Activated T-cell treated with anti-CD3 and anti-CD28 coated beads, Interleukin-2, amount 50 U/mL, for 72 hours (primary cell): ENCODE data around the gene SETDB2. TPM values are rescaled to one million over a fixed set of nuclear protein-coding genes. Genes with fewer than 3 reads are reported as not detected.

ENCODE experiments used
- ATAC-seq, 2 donors: fragments of 150-1000 bp; cut with Tn5 transposase; replicated peaks in 1 of 2; 2 replicates each; pipeline ENCODE4 v1.10.0; 2021; ENCODE audit warnings: moderate library complexity in 2 of 2, mild to moderate bottlenecking in 1 of 2
- DNase-seq, 2 donors: peaks; one replicate each; pipeline ENCODE4 v3.0.0; 2021 to 2022; ENCODE audit warnings: mixed read lengths in 1 of 2
- H3K27ac Mint-ChIP-seq: one replicate; pipeline ENCODE4 v1.8.0; 2022; ENCODE audit warnings: mild to moderate bottlenecking, moderate library complexity, mixed read lengths
- H3K27me3 Mint-ChIP-seq: one replicate; pipeline ENCODE4 v1.8.0; 2022; ENCODE audit warnings: low read depth, mixed read lengths
- H3K36me3 Mint-ChIP-seq, 2 donors: one replicate each; pipeline ENCODE4 v1.8.0; 2022; ENCODE audit warnings: mixed read lengths in 2 of 2, mild to moderate bottlenecking in 1 of 2; ENCODE audit not compliant: insufficient read depth in 2 of 2
- H3K4me1 Mint-ChIP-seq: one replicate; pipeline ENCODE4 v1.8.0; 2022; ENCODE audit warnings: low read depth, mixed read lengths
- H3K4me3 Mint-ChIP-seq, 2 donors: one replicate each; pipeline ENCODE4 v1.8.0; 2022; ENCODE audit warnings: mild to moderate bottlenecking in 2 of 2, mixed read lengths in 2 of 2, moderate library complexity in 2 of 2
- H3K9me3 Mint-ChIP-seq, 2 donors: one replicate each; pipeline ENCODE4 v1.8.0; 2022; ENCODE audit warnings: mixed read lengths in 2 of 2
- total RNA-seq, 2 donors: library from RNA; stranded (reverse); gene quantifications; one replicate each; pipeline ENCODE4 v1.2.3, GENCODE V29; 2022

Gene SETDB2
- total RNA-seq, 2 donors from 2014 or later: 20.5 to 21.3 TPM

DNA sequence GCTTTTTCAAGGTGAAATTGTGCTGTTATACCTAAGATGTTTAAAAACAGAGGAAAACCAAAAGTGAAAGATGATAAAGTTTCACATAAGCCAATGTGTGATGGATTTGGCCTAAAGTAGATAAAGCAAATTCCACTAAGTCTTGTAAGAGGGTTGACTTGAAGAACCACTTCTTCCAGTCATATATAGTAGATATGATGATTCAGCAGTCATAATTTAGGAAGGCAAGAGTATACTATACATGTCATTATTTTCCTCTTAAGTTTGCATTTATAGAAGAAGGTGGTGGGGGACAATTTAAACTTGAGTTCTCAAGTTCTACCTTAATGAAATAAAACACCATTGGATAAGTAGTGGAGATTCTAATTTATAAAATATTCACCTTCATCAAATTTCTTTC lies 88.9 kb downstream of the SETDB2 start:
- DNase-seq (no peak), ATAC-seq (peak in 1 of 2 donors; percentile 42)
- H3K4me3 Mint-ChIP-seq: no peak overlapping the region
- H3K27me3 Mint-ChIP-seq: no peaks in the 10 kb centered on the region
- no peaks in the 10 kb centered on the region for H3K9me3 Mint-ChIP-seq
- H3K36me3 Mint-ChIP-seq: peaks cover 4% of the 10 kb centered on the region in 2 donors
- peak overlapping the region; percentile 82 for H3K27ac Mint-ChIP-seq
- H3K4me1 Mint-ChIP-seq: peaks cover 4% of the 10 kb centered on the region

DNA sequence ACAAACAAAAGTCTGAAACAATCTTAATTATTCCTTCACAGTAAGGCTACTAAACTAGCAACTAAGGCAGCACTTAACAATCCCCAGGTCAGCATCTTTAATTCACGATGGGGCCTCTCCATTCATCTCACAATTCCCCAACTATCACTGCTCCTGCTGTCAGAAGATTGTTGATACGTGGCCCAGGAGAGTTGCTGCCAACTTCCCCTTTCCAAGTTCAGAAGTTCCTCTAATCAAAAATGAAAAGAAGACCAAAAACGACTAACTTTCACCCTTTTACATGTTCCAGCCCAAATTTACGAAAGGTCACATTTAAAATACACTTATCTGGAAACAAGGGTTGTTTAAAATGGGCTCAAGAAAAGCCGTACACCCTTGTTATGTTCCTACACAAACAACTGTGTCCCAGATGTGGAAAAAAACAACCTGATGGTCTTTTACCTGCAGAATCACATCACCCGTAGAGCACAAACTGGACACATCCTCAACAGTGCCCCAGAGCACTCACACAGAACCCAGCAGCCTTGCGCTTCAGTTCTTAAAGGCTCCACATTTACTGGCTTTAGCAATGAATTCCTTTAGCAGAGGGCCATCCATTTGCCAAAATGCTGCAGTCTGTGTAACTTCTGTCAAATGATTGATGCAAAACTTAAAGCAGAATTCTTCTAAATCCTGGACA lies 89.7 kb downstream of the SETDB2 start:
- H3K4me1 Mint-ChIP-seq: peaks cover 4% of the 10 kb centered on the region
- H3K27me3 Mint-ChIP-seq: no peaks in the 10 kb centered on the region
- no peak for DNase-seq
- peaks cover 4% of the 10 kb centered on the region in 2 donors for H3K36me3 Mint-ChIP-seq
- no peaks in the 10 kb centered on the region for H3K9me3 Mint-ChIP-seq
- H3K4me3 Mint-ChIP-seq: no peak overlapping the region
- no peak overlapping the region for H3K27ac Mint-ChIP-seq
- no peak for ATAC-seq

DNA sequence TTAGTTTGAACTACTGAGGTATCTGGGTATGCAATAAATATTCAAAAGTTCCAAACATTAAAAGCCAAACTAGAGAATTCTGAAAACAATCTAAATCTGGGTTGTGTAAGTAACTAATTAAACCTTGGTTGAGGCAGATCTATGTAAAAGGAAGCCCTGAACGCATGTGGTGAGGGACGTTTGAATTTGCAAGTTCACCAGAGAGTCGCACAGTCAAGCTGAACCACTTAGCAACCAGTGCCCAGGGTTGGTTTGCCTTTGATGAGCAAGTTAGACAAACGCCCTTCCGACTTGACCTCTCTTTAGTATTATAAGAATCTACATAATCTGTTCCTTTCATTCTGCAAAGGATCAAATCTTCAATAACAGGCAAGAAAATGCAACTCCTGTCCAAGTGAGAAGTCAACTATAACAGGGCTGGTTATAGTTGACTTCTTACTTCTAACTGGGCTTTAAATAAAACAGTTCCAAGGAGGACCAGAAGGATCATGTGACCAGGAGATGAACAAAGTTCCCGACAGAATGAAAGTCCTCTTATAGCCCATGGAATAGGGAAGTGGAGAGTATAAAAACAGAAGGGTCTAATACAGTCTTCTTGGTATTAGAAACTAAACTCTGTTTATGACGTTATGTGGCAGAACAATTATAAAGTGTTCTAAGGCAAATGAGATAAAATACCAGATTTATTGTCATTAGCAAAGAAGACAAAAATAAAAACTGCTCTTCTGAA lies 92.2 kb downstream of the SETDB2 start:
- Mint-ChIP-seq H3K4me3 (no peak overlapping the region), H3K36me3 (peaks cover 2 to 11% of the 10 kb centered on the region in 2 donors)
- no peak for ATAC-seq

DNA sequence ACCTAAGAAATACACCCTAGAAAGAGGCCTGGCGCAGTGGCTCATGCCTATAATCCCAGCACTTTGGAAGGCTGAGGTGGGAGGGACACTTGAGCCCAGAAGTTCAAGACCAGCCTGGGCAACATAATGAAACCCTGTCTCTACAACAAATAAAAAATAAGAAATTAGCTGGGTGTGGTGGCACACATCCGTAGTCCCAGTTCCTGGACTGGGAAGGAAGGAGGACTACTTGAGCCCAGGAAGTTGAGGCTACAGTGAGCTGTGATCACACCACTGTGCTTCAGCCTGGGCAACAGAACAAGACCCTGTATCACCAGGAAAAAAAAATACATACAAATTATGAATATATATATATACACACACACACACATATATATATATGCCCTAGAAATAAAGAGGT lies 94.3 kb downstream of the SETDB2 start:
- no peak for DNase-seq
- H3K4me1 Mint-ChIP-seq: peaks cover 19% of the 10 kb centered on the region
- ATAC-seq: no peak
- H3K27me3 Mint-ChIP-seq: no peaks in the 10 kb centered on the region
- no peak overlapping the region for H3K27ac Mint-ChIP-seq
- H3K36me3 Mint-ChIP-seq: peaks cover 2 to 14% of the 10 kb centered on the region in 2 donors
- H3K4me3 Mint-ChIP-seq: no peak overlapping the region
- H3K9me3 Mint-ChIP-seq: no peaks in the 10 kb centered on the region

More for the DNA sequence above, 92.2 kb downstream of the SETDB2 start:
- no peaks in the 10 kb centered on the region for H3K9me3 Mint-ChIP-seq
- peaks cover 19% of the 10 kb centered on the region for H3K4me1 Mint-ChIP-seq
- no peaks in the 10 kb centered on the region for H3K27me3 Mint-ChIP-seq
- H3K27ac Mint-ChIP-seq: no peak overlapping the region
- no peak for DNase-seq

DNA sequence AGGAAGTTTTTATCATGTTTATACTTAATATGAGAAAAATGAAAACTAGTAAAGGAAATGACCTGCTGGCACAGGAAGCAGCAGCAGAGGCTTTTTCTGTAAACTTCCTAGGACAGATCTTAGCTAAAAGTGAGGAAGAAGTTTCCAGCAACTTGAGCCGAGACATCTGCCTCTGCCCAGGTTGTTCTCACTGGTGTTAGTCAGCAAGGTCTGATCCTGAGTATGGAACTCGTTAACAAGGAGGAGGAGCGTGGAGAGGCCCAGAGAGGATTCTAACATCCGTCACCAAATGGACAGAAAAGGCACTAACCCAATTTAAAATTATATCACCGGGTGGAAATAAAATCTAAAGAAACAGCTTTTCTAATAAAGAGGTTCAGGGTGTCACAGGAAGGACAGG lies 95.2 kb downstream of the SETDB2 start:
- no peaks in the 10 kb centered on the region for H3K27me3 Mint-ChIP-seq
- peak overlapping the region; percentile 78 for H3K27ac Mint-ChIP-seq
- peak overlapping the region in 1 of 2 donors; percentile 24 for H3K4me3 Mint-ChIP-seq
- DNase-seq (no peak), ATAC-seq (no peak)
- no peaks in the 10 kb centered on the region for H3K9me3 Mint-ChIP-seq
- H3K4me1 Mint-ChIP-seq: peaks cover 19% of the 10 kb centered on the region
- H3K36me3 Mint-ChIP-seq: peaks cover 2 to 12% of the 10 kb centered on the region in 2 donors

DNA sequence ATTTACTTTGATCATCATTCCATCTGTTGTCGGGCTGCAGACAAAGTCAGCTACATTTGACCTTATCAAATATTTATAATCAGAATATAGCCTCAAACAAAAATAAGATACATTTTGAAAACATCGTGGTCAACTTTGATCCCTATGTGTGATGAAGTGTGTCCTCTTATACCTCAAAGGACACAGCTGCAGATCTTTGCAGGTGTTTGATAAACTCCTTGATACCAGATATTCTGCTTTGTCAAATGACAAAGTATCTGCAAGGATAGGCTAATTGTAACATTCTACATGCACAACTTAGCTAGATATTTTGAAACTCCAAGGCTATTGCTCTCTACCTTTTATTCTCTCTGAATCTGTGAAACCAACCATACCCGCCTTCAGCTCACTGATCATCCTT lies 95.7 kb downstream of the SETDB2 start:
- DNase-seq: no peak
- H3K4me1 Mint-ChIP-seq: peaks cover 19% of the 10 kb centered on the region
- ATAC-seq: no peak
- no peaks in the 10 kb centered on the region for H3K9me3 Mint-ChIP-seq
- peak overlapping the region; percentile 88 for H3K27ac Mint-ChIP-seq
- peaks cover 2 to 12% of the 10 kb centered on the region in 2 donors for H3K36me3 Mint-ChIP-seq
- H3K4me3 Mint-ChIP-seq: no peak overlapping the region
- no peaks in the 10 kb centered on the region for H3K27me3 Mint-ChIP-seq

DNA sequence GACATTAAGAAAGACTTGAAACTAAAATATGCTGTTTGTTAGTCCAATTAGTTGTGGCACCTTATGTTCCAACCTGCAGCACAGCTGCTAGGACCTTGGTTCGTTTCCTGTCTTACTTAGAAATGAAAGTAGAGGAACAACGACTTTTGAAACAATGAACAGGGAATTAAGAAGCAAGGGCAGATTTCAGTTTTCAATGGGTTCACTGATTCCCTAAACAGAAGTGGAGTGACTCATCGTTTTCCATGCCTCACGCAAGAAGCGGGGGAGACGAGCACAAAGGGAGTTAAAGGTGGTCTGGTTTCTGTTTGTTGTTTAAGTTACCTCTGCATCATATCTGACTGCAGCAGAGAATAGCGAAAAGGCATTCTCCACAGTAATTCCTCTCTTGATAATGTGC lies 96.5 kb downstream of the SETDB2 start:
- no peak for DNase-seq
- Mint-ChIP-seq H3K27me3 (no peaks in the 10 kb centered on the region), H3K27ac (peak overlapping the region; percentile 88), H3K36me3 (peaks cover 2 to 12% of the 10 kb centered on the region in 2 donors), H3K4me1 (peaks cover 19% of the 10 kb centered on the region), H3K9me3 (no peaks in the 10 kb centered on the region), H3K4me3 (peak overlapping the region; percentile 60 to 79)
- ATAC-seq: no peak

DNA sequence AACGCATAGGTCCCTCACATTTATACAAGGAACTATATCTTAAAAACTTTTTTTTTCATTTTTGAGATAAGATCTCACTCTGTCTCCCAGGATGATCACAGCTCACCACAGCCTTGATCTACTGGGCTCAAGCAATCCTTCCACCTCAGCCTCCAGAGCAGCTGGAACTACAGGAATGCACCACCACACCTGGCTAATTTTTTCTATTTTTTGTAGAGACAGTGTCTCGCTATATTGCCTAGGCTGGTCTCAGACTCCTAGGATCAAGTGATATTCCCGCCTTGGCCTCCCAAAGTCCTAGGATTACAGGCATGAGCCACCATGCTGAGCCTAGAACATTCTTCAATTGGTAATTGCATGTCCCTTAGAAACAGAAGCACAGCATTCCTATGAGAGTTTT lies 99.6 kb downstream of the SETDB2 start:
- no peak overlapping the region for H3K4me3 Mint-ChIP-seq
- ATAC-seq: no peak
- DNase-seq: no peak
- no peaks in the 10 kb centered on the region for H3K27me3 Mint-ChIP-seq
- no peaks in the 10 kb centered on the region for H3K9me3 Mint-ChIP-seq
- no peak overlapping the region for H3K27ac Mint-ChIP-seq
- peaks cover 19% of the 10 kb centered on the region for H3K4me1 Mint-ChIP-seq
- peaks cover 3 to 15% of the 10 kb centered on the region in 2 donors for H3K36me3 Mint-ChIP-seq

Other genes with a start within 250 kb of the SETDB2 start
- gene MLNR, start 223.9 kb upstream of the SETDB2 start, total RNA-seq: under 1 TPM in 1 of 2 donors, not detected in 1; 0.19 TPM
- gene CDADC1, start 196.3 kb upstream of the SETDB2 start, total RNA-seq: 10 to 100 TPM; 13.4 to 14.8 TPM
- 1 to 10 TPM; 4.4 to 10.0 TPM for gene CAB39L, start 210 bp upstream of the SETDB2 start, total RNA-seq
- 100 to 1,000 TPM in 1 of 2 donors, 10 to 100 TPM in 1; 98.9 to 145 TPM for gene PHF11, start 51.7 kb downstream of the SETDB2 start, total RNA-seq
- 10 to 100 TPM; 23.8 to 26.9 TPM for gene RCBTB1, start 141.3 kb downstream of the SETDB2 start, total RNA-seq
- under 1 TPM; 0.35 to 0.65 TPM for gene ARL11, start 184.2 kb downstream of the SETDB2 start, total RNA-seq
- gene EBPL, start 247.2 kb downstream of the SETDB2 start, total RNA-seq: 10 to 100 TPM; 34.0 to 41.5 TPM